NT2/D1 (cell line): ENCODE data around the gene DNAJC1.

Experiments used
- DNase-seq: peaks from one replicate; pipeline ENCODE4 v3.0.0-alpha.2; 2011; ENCODE audit warnings: low read depth, low spot score
- H3K27me3 ChIP-seq: 2 replicates; pipeline ENCODE4 v1.6.0; 2011; ENCODE audit warnings: mild to moderate bottlenecking; ENCODE audit not compliant: insufficient read length, insufficient read depth
- H3K36me3 ChIP-seq: 2 replicates; pipeline ENCODE4 v1.6.1; 2011; ENCODE audit warnings: mild to moderate bottlenecking, low read length, mixed read lengths; ENCODE audit not compliant: insufficient read depth, insufficient read length
- H3K4me1 ChIP-seq: 2 replicates; pipeline ENCODE4 v1.5.1; 2011; ENCODE audit not compliant: insufficient read depth, insufficient read length
- H3K4me3 ChIP-seq: 2 replicates; pipeline ENCODE4 v1.5.1; 2011; ENCODE audit warnings: low read depth; ENCODE audit not compliant: insufficient read length
- H3K9ac ChIP-seq: 2 replicates; pipeline ENCODE4 v1.6.0; 2011; ENCODE audit warnings: low read depth; ENCODE audit not compliant: insufficient read length
- H3K9me3 ChIP-seq: 2 replicates; pipeline ENCODE4 v1.5.1; 2011; ENCODE audit warnings: mild to moderate bottlenecking, low read length; ENCODE audit not compliant: insufficient read depth
- SUZ12 ChIP-seq: IDR thresholded peaks from 2 replicates; pipeline ENCODE4 v1.6.1; 2011; ENCODE audit not compliant: insufficient read length, insufficient read depth; ENCODE audit errors: extremely low read depth
- YY1 ChIP-seq: IDR thresholded peaks from 2 replicates; pipeline ENCODE4 v1.6.1; 2011; ENCODE audit not compliant: insufficient read length, insufficient read depth
- ZNF274 ChIP-seq: IDR thresholded peaks from 2 replicates; pipeline ENCODE4 v1.6.1; 2011; ENCODE audit warnings: mild to moderate bottlenecking, low read depth, low read length

The DNAJC1 gene

DNA sequence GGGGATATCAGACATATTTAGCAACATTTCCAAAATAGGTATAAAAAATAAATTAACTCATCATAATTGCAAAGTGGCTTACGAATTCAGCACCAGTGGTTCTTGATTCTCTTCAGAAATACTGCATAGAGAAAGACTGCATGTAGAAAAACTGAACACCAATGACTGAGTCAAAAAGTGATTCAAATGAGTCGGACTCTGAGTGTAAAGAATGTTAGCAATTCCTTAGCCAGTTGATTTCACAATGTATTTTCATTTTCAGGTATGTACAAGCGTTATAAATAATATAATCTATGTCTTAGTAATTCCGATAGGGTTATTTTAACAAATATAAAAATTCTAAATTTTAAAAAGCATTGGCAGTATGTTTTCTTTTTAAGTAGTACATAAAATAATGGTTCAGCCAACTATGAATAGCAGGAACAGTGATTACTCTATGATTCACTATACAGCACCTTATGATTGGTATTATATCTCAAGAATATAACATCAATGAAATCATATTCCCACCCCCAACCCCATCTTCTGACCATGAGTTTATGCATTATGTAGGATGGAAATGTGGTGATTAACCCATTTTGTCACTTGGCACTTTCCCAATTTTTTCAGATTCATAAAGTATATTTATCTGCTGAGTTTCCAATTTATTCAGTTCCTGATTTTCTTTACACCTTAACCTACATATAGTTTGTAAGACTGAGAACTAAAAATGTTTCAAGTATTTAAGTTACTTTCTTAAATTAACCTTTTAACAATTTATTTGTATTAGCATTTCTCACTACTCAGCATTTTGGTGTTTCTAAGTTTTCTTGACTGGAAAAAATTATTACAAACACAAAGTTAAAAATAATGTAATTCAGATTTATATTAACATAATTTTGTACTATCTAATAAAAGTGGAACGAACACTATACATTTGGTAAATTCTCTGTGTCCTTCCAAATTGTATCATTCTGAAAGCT is 33.9 kb downstream of the DNAJC1 start:
- H3K9ac ChIP-seq, result no peak overlapping the region
- H3K9me3 ChIP-seq, result 0 out of 2 replicates have a peak, but pooled peaks cover 5% of the 10 kb centered on the region
- no peaks in the 10 kb centered on the region for H3K4me1 ChIP-seq
- H3K36me3 ChIP-seq, result no peaks in the 10 kb centered on the region
- DNase-seq, result no peak
- no peak for TF ChIP-seq SUZ12
- no peak for TF ChIP-seq YY1
- TF ChIP-seq ZNF274, result no peak
- H3K27me3 ChIP-seq, result no peaks in the 10 kb centered on the region
- no peak overlapping the region for H3K4me3 ChIP-seq

DNA sequence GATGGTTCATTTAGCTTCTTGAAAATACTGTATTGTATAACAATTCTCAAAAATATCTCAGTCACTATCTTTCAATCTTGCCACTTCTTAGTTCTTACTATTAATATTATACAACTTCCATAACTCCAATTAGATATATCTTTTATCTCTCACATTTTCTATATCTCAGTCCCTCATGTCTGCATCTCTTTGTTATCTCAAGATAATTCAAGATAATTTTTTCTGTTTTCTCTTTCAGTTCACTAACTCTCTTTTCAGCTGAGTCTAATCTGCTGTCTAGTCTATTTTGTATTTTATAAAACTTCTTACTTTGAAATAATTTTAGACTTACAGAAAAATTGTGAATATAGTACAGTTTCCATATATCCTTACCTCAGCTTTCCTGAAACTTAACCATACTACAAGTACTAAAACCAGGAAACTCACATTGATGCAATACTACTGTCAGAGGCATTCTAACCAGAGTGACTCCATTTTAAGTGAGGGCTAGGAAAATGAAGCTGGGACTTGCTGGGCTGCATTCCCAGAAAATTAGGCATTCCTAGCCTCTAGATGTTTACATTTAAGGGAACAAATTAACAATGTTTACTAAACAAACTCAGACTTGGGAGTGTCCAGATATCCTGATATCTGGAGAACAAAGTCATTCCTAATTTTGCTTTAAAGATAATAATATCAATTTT is 38.4 kb downstream of the DNAJC1 start:
- 0 out of 2 replicates have a peak, but pooled peaks cover 5% of the 10 kb centered on the region for H3K9me3 ChIP-seq
- no peak overlapping the region for H3K9ac ChIP-seq
- H3K4me3 ChIP-seq, result no peak overlapping the region
- no peak for DNase-seq
- no peaks in the 10 kb centered on the region for H3K36me3 ChIP-seq
- H3K27me3 ChIP-seq, result no peaks in the 10 kb centered on the region
- no peaks in the 10 kb centered on the region for H3K4me1 ChIP-seq
- TF ChIP-seq SUZ12, result no peak
- no peak for TF ChIP-seq YY1
- no peak for TF ChIP-seq ZNF274

DNA sequence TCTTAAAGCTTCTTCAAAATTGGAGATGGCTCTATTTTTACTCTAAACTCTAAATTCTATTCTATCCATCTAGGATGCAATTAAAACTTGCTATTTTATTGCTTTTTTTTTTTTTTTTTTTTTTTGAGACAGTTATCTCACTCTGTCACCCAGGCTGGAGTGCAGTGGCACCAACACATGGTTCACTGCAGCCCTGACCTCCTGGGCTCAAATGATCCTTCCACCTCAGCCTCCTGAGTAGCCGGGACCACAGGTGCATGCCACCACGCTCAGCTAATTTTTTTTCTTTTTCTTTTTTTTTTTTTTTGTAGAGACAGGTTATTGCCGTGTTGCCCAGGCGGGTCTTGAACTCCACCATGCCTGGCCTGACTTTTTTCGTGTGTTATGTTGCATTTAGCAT is 41.2 kb downstream of the DNAJC1 start:
- TF ChIP-seq ZNF274, result no peak
- no peak for TF ChIP-seq YY1
- no peak for TF ChIP-seq SUZ12
- no peaks in the 10 kb centered on the region for H3K27me3 ChIP-seq
- H3K4me3 ChIP-seq, result no peak overlapping the region
- no peak for DNase-seq
- no peaks in the 10 kb centered on the region for H3K4me1 ChIP-seq
- H3K9ac ChIP-seq, result no peak overlapping the region
- H3K36me3 ChIP-seq, result no peaks in the 10 kb centered on the region
- H3K9me3 ChIP-seq, result 0 out of 2 replicates have a peak, but pooled peaks cover 5% of the 10 kb centered on the region

DNA sequence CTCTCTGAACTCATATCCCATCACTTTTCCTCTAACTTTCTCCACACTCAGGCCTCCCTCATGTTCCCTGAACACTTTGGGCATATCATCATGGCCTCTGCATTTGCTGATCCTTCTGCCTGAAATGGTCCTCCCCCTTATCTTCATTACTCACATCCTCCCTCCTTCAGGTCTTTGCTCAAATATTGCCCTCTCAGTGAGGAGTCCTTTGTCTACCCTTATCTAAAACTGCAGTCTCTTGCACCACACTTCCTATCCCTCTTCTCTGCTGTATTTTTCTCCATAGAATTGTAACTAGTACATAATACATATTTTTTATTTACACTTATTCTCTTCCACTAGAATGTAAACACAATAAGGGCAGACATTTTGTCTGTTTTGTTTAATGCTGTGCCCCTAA is 41.7 kb downstream of the DNAJC1 start:
- Histone ChIP-seq H3K36me3 (no peaks in the 10 kb centered on the region), H3K4me3 (no peak overlapping the region), H3K27me3 (no peaks in the 10 kb centered on the region), H3K9ac (no peak overlapping the region), H3K9me3 (0 out of 2 replicates have a peak, but pooled peaks cover 5% of the 10 kb centered on the region), H3K4me1 (no peaks in the 10 kb centered on the region)
- no peak for DNase-seq
- TF ChIP-seq SUZ12, result no peak
- TF ChIP-seq YY1, result no peak
- TF ChIP-seq ZNF274, result no peak

DNA sequence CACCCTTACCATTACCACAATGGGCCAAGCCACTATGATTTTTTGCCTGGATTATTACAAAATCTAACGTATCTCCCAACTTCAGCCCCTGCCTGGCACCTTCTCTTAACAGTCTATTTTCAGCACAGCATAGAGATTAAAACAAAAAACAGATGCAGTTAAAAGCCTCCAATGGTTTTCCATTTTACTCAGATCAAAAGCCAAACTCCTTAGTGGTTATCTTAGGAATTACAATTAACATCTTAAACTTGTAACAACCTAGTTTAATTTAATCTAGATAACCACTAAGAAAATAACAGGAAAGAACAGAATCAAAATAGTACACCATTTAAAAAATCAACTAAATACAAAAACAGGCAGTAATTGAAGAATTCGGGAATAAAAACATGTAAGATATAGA is 43.5 kb downstream of the DNAJC1 start:
- TF ChIP-seq YY1 (no peak), SUZ12 (no peak), ZNF274 (no peak)

DNA sequence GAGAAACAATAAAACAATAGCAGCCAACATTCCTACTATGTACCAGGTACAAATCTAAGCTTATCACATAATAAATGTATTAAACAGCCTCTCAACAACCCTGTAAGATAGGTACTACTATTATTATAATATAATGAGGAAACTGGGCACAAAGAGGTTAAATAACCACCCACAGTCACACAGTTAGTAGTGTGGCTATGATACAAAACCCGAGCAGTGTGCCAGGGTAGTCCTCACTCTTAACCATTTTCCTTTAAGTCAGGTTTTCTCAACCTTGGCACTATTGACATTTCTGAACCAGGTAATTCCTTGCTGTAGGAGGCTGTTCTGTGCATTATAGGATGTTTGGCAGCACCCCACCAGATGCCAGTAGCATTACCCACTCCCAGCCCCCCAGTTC is 48.8 kb downstream of the DNAJC1 start:
- Histone ChIP-seq H3K4me1 (no peaks in the 10 kb centered on the region), H3K27me3 (no peaks in the 10 kb centered on the region), H3K9me3 (no peaks in the 10 kb centered on the region), H3K36me3 (no peaks in the 10 kb centered on the region), H3K9ac (no peak overlapping the region), H3K4me3 (no peak overlapping the region)
- no peak for TF ChIP-seq SUZ12
- TF ChIP-seq ZNF274, result no peak
- no peak for TF ChIP-seq YY1
- no peak for DNase-seq

More for the DNA sequence above, 43.5 kb downstream of the DNAJC1 start:
- no peak overlapping the region for H3K9ac ChIP-seq
- no peaks in the 10 kb centered on the region for H3K27me3 ChIP-seq
- 0 out of 2 replicates have a peak, but pooled peaks cover under 1% of the 10 kb centered on the region for H3K9me3 ChIP-seq
- no peak overlapping the region for H3K4me3 ChIP-seq
- DNase-seq, result no peak
- H3K4me1 ChIP-seq, result no peaks in the 10 kb centered on the region
- H3K36me3 ChIP-seq, result no peaks in the 10 kb centered on the region

DNA sequence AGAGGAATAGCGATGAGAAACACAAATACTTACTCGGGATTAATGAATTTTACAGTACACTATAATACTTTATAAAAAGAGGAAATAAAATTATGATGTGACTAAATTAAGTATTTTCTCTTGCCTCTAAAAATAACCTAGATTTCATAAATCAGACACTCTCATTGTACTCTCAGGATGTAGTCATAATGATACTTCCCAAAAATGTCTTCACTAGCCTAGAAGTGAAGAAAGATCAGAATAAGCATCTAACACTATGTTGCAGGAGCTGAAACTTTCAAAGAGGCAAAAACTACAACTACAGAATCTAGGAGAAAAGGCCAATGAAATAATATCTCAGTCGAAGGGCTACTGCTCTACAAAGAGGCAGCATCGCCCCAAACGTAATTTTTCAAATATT is 49.4 kb downstream of the DNAJC1 start:
- no peaks in the 10 kb centered on the region for H3K4me1 ChIP-seq
- H3K4me3 ChIP-seq, result no peak overlapping the region
- H3K9me3 ChIP-seq, result no peaks in the 10 kb centered on the region
- no peak overlapping the region for H3K9ac ChIP-seq
- no peak for DNase-seq
- no peaks in the 10 kb centered on the region for H3K27me3 ChIP-seq
- no peak for TF ChIP-seq SUZ12
- TF ChIP-seq YY1, result no peak
- no peak for TF ChIP-seq ZNF274
- no peaks in the 10 kb centered on the region for H3K36me3 ChIP-seq
